Measurements from ENCODE around the gene CREBL2. TPM values are rescaled to one million over a fixed set of nuclear protein-coding genes. Genes with fewer than 3 reads are reported as not detected.

The CREBL2 gene
- total and polyA plus RNA-seq, 2 of the 13 experiments (the other 11 are each of a cell fraction or from before 2014, with no cell fraction given): 6.9 to 8.4 TPM

- TF ChIP-seq, protein P1, sequence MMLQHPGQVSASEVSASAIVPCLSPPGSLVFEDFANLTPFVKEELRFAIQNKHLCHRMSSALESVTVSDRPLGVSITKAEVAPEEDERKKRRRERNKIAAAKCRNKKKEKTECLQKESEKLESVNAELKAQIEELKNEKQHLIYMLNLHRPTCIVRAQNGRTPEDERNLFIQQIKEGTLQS (CRISPR knock-in tag; IDR thresholded peaks at IDR 0.05): no peak
- TF ChIP-seq ZMYM4 (CRISPR knock-in tag; IDR thresholded peaks at IDR 0.05) (peak; percentile 41; the same call in 1 of the 2 replicates), ZNF12 (CRISPR knock-in tag; IDR thresholded peaks at IDR 0.05) (no peak), MED8 (CRISPR knock-in tag; IDR thresholded peaks at IDR 0.05; ENCODE audit: insufficient replicate concordance) (no peak), ZNF446 (CRISPR knock-in tag; IDR thresholded peaks at IDR 0.05) (no peak), ZMAT3 (CRISPR knock-in tag; conservative IDR thresholded peaks at IDR 0.05) (no peak), ZFAT (CRISPR knock-in tag; conservative IDR thresholded peaks at IDR 0.05) (no peak), PCBP1 (IDR thresholded peaks at IDR 0.05; ENCODE audit: borderline replicate concordance, low read depth, low read length) (no peak), ZNF235 (CRISPR knock-in tag; IDR thresholded peaks at IDR 0.05; ENCODE audit: borderline replicate concordance) (0 out of 2 replicates have a peak, but pooled peaks have one; percentile 41), ZNF790 (CRISPR knock-in tag; IDR thresholded peaks at IDR 0.05; ENCODE audit: borderline replicate concordance) (no peak), GABPA (IDR thresholded peaks at IDR 0.05; ENCODE audit: low read depth, low read length) (no peak), GABPA (CRISPR knock-in tag; IDR thresholded peaks at IDR 0.05; ENCODE audit: low read depth) (no peak), TERF1 (CRISPR knock-in tag; IDR thresholded peaks at IDR 0.05) (no peak)
- TF ChIP-seq, protein P2, sequence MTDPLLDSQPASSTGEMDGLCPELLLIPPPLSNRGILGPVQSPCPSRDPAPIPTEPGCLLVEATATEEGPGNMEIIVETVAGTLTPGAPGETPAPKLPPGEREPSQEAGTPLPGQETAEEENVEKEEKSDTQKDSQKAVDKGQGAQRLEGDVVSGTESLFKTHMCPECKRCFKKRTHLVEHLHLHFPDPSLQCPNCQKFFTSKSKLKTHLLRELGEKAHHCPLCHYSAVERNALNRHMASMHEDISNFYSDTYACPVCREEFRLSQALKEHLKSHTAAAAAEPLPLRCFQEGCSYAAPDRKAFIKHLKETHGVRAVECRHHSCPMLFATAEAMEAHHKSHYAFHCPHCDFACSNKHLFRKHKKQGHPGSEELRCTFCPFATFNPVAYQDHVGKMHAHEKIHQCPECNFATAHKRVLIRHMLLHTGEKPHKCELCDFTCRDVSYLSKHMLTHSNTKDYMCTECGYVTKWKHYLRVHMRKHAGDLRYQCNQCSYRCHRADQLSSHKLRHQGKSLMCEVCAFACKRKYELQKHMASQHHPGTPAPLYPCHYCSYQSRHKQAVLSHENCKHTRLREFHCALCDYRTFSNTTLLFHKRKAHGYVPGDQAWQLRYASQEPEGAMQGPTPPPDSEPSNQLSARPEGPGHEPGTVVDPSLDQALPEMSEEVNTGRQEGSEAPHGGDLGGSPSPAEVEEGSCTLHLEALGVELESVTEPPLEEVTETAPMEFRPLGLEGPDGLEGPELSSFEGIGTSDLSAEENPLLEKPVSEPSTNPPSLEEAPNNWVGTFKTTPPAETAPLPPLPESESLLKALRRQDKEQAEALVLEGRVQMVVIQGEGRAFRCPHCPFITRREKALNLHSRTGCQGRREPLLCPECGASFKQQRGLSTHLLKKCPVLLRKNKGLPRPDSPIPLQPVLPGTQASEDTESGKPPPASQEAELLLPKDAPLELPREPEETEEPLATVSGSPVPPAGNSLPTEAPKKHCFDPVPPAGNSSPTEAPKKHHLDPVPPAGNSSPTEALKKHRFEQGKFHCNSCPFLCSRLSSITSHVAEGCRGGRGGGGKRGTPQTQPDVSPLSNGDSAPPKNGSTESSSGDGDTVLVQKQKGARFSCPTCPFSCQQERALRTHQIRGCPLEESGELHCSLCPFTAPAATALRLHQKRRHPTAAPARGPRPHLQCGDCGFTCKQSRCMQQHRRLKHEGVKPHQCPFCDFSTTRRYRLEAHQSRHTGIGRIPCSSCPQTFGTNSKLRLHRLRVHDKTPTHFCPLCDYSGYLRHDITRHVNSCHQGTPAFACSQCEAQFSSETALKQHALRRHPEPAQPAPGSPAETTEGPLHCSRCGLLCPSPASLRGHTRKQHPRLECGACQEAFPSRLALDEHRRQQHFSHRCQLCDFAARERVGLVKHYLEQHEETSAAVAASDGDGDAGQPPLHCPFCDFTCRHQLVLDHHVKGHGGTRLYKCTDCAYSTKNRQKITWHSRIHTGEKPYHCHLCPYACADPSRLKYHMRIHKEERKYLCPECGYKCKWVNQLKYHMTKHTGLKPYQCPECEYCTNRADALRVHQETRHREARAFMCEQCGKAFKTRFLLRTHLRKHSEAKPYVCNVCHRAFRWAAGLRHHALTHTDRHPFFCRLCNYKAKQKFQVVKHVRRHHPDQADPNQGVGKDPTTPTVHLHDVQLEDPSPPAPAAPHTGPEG (CRISPR knock-in tag; IDR thresholded peaks at IDR 0.05): no peak
- TF ChIP-seq, protein P3, sequence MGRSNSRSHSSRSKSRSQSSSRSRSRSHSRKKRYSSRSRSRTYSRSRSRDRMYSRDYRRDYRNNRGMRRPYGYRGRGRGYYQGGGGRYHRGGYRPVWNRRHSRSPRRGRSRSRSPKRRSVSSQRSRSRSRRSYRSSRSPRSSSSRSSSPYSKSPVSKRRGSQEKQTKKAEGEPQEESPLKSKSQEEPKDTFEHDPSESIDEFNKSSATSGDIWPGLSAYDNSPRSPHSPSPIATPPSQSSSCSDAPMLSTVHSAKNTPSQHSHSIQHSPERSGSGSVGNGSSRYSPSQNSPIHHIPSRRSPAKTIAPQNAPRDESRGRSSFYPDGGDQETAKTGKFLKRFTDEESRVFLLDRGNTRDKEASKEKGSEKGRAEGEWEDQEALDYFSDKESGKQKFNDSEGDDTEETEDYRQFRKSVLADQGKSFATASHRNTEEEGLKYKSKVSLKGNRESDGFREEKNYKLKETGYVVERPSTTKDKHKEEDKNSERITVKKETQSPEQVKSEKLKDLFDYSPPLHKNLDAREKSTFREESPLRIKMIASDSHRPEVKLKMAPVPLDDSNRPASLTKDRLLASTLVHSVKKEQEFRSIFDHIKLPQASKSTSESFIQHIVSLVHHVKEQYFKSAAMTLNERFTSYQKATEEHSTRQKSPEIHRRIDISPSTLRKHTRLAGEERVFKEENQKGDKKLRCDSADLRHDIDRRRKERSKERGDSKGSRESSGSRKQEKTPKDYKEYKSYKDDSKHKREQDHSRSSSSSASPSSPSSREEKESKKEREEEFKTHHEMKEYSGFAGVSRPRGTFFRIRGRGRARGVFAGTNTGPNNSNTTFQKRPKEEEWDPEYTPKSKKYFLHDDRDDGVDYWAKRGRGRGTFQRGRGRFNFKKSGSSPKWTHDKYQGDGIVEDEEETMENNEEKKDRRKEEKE (IDR thresholded peaks at IDR 0.05): no peak
Observed at GRCh38 chr12:12562585-12563261, 49.0 kb upstream of the CREBL2 start, which contains the start of gene DUSP16 (continued).

Data from HepG2 (cell line).